Neuron (in vitro differentiated cells): Measurements from ENCODE around the gene PLEKHA4.
"Not testable (repeated sequence)": the region's sequence is repeated elsewhere in the genome, so short reads cannot be mapped to it uniquely, and the experiment has no call there.

Experiments
- H2AFZ ChIP-seq: one replicate; pipeline ENCODE4 v1.6.1; 2013; ENCODE audit warnings: low read depth, mild to moderate bottlenecking, inconsistent platforms, low read length, moderate library complexity
- H3K27me3 ChIP-seq: one replicate; pipeline ENCODE4 v1.6.1; 2013; ENCODE audit warnings: low read length; ENCODE audit not compliant: insufficient read depth
- H3K36me3 ChIP-seq: one replicate; pipeline ENCODE4 v1.6.1; 2013; ENCODE audit warnings: low read length; ENCODE audit not compliant: insufficient read depth
- H3K4me1 ChIP-seq: one replicate; pipeline ENCODE4 v1.6.1; 2013; ENCODE audit warnings: low read length; ENCODE audit not compliant: insufficient read depth
- H3K4me3 ChIP-seq: 2 replicates; pipeline ENCODE4 v1.5.1; 2013; ENCODE audit warnings: mild to moderate bottlenecking, low read length, moderate library complexity
- H3K9me3 ChIP-seq: one replicate; pipeline ENCODE4 v1.6.1; 2013; ENCODE audit warnings: low read length

Gene PLEKHA4

DNA sequence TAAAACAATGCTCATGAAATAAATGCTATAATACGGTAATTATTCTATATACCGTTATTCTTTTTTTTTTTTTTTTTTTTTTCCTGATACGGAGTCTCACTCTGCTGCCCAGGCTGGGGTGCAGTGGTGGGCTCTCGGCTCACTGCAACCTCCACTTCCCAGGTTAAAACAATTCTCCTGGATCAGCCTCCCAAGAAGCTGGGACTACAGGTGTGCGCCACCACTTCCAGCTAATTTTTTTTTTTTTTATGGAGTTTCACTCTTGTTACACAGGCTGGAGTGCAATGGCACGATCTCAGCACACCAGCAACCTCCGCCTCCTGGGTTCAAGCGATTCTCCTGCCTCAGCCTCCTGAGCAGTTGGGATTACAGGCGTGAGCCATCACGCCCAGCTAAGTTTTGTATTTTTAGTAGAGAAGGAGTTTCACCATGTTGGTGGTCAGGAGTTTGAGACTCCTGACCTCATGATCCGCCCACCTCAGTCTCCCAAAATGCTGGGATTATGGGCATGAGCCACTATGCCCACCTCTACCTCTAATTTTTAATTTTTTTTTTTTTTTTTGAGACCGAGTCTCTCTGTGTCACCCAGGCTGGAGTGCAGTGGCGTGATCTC is 10.7 kb upstream of the PLEKHA4 start:
- Histone ChIP-seq H3K27me3 (no peaks in the 10 kb centered on the region), H3K4me3 (no peak overlapping the region), H2AFZ (no peak overlapping the region), H3K4me1 (peaks cover 26% of the 10 kb centered on the region), H3K9me3 (peaks cover 4% of the 10 kb centered on the region), H3K36me3 (peaks cover 17% of the 10 kb centered on the region)

DNA sequence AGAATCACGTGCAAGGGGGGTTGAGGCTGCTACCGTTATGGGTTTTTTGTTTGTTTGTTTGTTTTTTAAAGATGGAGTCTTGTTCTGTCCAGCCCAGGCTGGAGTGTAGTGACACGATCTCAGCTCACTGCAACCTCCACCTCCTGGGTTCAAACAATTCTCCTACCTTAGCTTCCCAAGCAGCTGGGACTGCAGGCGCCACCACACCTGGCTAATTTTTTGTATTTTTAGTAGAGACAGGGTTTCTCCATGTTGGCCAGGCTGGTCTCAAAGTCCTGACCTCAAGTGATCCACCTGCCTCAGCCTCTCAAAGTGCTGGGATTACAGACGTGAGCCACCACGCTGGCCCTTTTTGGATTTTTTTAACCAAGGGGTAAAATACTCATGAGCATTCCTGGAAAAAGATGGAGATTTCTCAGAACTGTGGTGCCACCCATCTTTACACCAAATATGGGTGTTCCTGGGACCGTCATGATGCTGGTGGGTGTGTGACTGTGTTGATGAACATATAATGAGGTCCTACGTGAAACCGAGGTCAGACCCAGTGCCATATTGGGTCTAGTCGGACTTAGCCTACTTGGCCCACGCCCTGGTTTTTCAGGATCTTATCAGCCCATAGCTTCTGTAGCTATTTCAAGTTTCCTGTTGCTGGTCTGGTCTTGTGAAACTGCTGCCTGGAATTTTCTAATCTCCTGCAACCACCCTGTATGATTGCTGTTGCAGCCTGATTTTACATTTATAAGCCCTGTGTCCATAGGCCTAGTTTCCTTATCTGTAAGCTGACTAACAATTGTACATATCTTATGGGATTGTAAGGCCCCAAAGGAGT is 10.0 kb upstream of the PLEKHA4 start:
- Histone ChIP-seq H3K27me3 (no peaks in the 10 kb centered on the region), H3K9me3 (peaks cover 4% of the 10 kb centered on the region), H3K4me1 (peaks cover 33% of the 10 kb centered on the region), H3K36me3 (peaks cover 23% of the 10 kb centered on the region), H2AFZ (no peak overlapping the region), H3K4me3 (no peak overlapping the region)

DNA sequence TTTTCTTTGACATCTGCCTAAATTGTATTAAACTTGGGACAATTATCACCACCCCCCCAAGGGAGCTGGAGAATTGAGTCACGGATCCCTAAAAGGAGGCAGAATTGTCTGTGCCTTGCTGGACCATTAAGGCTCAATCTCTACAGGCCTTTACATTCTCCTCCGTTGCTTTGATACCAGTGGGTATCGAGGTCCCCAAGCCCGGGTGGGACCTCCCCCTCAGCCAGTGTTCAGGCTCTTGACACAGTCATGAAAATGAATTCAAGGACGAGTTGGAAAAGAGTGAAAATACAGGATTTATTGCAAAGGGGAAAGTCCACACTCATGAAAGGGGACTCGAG is 9.4 kb upstream of the PLEKHA4 start:
- Histone ChIP-seq H3K27me3 (no peaks in the 10 kb centered on the region), H3K36me3 (peaks cover 25% of the 10 kb centered on the region), H3K9me3 (peaks cover 4% of the 10 kb centered on the region), H3K4me3 (no peak overlapping the region), H3K4me1 (peaks cover 37% of the 10 kb centered on the region), H2AFZ (no peak overlapping the region)

DNA sequence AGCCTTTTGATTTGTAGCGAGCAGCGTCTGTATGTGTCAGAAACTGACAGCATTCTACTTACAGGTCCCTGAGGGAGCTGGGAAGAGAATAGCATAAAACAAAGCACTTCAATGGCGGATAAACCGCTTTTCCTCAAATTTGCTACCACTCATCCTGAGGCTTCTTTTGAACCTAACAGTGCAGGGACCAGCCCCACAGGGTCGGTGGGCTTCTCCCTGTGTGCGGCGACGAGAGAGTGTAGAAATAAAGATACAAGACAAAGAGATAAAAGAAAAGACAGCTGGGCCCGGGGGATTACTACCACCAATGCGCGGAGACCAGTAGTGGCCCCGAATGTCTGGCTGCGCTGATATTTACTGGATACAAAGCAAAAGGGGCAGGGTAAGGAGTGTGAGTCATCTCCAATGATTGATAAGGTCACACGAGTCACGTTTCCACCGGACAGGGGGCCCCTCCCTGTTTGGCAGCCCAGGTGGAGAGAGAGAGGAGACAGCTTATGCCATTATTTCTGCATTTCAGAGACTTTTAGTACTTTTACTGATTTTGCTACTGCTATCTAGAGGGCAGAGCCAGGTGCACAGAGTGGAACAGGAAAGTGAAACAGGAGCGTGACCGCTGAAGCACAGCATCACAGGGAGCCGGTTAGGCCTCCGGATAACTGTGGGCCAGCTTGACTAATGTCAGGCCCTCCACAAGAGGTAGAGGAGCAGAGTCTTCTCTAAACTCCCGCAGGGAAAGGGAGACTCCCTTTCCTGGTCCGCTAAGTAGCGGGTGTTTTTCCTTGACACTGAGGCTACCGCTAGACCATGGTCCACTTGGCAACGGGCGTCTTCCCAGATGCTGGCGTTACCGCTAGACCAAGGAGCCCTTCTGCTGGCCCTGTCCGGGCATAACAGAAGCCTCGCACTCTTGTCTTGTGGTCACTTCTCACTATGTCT is 7.9 kb upstream of the PLEKHA4 start:
- peaks cover 25% of the 10 kb centered on the region for H3K36me3 ChIP-seq
- peaks cover 40% of the 10 kb centered on the region for H3K4me1 ChIP-seq
- H2AFZ ChIP-seq, H3K27me3 ChIP-seq, H3K9me3 ChIP-seq: not testable (repeated sequence)
- peak overlapping the region; percentile 79 for H3K4me3 ChIP-seq

DNA sequence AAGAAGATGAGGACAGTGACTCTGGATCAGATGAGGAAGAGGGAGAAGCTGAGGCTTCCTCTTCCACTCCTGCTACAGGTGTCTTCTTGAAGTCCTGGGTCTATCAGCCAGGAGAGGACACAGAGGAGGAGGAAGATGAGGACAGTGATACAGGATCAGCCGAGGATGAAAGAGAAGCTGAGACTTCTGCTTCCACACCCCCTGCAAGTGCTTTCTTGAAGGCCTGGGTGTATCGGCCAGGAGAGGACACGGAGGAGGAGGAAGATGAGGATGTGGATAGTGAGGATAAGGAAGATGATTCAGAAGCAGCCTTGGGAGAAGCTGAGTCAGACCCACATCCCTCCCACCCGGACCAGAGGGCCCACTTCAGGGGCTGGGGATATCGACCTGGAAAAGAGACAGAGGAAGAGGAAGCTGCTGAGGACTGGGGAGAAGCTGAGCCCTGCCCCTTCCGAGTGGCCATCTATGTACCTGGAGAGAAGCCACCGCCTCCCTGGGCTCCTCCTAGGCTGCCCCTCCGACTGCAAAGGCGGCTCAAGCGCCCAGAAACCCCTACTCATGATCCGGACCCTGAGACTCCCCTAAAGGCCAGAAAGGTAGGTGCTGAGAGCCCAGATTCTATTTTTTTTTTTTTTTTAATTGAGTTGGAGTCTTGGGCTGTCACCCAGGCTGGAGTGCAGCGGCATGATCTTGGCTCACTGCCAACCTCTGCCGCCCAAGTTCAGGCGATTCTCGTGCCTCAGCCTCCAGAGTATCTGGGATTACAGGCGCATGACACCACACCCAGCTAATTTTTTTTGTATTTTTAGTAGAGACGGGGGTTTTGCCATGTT is 6.1 kb upstream of the PLEKHA4 start:
- no peaks in the 10 kb centered on the region for H3K9me3 ChIP-seq
- no peaks in the 10 kb centered on the region for H3K27me3 ChIP-seq
- peaks cover 25% of the 10 kb centered on the region for H3K36me3 ChIP-seq
- peaks cover 40% of the 10 kb centered on the region for H3K4me1 ChIP-seq
- no peak overlapping the region for H2AFZ ChIP-seq
- H3K4me3 ChIP-seq: peak overlapping the region; percentile 79

DNA sequence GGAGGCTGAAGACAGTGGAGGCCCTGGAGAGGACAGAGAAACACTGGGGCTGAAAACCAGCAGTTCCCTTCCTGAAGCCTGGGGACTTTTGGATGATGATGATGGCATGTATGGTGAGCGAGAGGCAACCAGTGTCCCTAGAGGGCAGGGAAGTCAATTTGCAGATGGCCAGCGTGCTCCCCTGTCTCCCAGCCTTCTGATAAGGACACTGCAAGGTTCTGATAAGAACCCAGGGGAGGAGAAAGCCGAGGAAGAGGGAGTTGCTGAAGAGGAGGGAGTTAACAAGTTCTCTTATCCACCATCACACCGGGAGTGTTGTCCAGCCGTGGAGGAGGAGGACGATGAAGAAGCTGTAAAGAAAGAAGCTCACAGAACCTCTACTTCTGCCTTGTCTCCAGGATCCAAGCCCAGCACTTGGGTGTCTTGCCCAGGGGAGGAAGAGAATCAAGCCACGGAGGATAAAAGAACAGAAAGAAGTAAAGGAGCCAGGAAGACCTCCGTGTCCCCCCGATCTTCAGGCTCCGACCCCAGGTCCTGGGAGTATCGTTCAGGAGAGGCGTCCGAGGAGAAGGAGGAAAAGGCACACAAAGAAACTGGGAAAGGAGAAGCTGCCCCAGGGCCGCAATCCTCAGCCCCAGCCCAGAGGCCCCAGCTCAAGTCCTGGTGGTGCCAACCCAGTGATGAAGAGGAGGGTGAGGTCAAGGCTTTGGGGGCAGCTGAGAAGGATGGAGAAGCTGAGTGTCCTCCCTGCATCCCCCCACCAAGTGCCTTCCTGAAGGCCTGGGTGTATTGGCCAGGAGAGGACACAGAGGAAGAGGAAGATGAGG is 5.3 kb upstream of the PLEKHA4 start:
- no peaks in the 10 kb centered on the region for H3K9me3 ChIP-seq
- H2AFZ ChIP-seq: no peak overlapping the region
- H3K4me3 ChIP-seq: peak overlapping the region; percentile 79
- H3K27me3 ChIP-seq: no peaks in the 10 kb centered on the region
- H3K36me3 ChIP-seq: peaks cover 23% of the 10 kb centered on the region
- H3K4me1 ChIP-seq: peaks cover 42% of the 10 kb centered on the region

DNA sequence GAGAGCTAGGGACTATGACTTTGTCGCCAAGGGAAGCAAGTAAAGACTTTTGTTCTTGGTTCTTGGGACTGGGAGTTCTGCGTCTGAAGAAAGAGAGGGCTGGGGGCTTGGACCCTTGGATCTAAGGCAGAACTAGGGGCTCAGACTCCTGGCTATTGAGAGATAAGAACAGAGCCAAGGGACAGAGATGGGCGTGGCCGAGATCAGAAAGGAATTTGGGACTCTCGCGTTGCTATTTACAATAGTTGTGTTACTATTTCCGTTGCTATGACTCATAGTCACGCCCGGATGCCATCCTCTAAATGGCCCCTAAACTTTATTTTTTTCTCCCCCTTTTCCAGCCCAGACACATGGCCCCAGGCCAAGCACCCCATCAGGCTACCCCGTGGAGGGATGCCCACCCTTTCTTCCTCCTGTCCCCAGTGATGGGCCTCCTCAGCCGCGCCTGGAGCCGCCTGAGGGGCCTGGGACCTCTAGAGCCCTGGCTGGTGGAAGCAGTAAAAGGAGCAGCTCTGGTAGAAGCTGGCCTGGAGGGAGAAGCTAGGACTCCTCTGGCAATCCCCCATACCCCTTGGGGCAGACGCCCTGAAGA is 4.6 kb upstream of the PLEKHA4 start:
- peaks cover 23% of the 10 kb centered on the region for H3K36me3 ChIP-seq
- no peaks in the 10 kb centered on the region for H3K9me3 ChIP-seq
- H3K27me3 ChIP-seq: no peaks in the 10 kb centered on the region
- peaks cover 49% of the 10 kb centered on the region for H3K4me1 ChIP-seq
- peak overlapping the region; percentile 6 for H2AFZ ChIP-seq
- peak overlapping the region; percentile 79 for H3K4me3 ChIP-seq

DNA sequence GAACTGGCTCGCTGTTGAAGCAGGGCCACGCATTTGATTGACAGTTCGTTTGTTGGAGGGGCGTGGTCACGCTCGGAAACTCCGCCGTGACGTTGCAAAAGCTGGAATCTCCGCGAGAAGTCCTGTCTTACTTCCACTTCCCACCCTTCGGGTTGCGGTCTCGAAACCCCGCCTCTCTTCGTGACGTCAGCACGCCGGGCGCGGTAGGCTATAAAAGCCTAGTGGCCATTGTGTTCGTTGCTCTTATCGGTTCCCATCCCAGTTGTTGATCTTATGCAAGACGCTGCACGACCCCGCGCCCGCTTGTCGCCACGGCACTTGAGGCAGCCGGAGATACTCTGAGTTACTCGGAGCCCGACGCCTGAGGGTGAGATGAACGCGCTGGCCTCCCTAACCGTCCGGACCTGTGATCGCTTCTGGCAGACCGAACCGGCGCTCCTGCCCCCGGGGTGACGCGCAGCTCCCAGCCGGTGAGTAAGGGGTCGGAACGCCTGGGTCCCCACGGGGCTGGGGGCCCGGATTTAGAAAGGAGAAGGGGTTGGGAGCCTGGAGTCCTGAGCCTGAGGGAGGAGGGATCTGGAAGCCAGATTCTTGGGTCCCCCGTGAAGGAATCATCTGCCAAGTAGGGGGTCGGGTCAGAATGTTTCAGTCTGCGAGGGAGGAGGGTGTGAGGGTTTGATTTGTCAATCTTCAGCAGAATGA is 3.9 kb upstream of the PLEKHA4 start, which contains the start of gene PPP1R15A:
TSS of gene PPP1R15A (plus strand) at position 240 of the 702 bp plus-strand sequence. CDS start 813 bp downstream, outside the sequence.
- Histone ChIP-seq H3K4me3 (peak within 1 kb of the TSS; percentile 79), H3K4me1 (peaks cover 55% of the 10 kb centered on the region), H2AFZ (peak within 1 kb of the TSS; percentile 6), H3K36me3 (peaks cover 23% of the 10 kb centered on the region), H3K9me3 (no peaks in the 10 kb centered on the region), H3K27me3 (no peaks in the 10 kb centered on the region)

DNA sequence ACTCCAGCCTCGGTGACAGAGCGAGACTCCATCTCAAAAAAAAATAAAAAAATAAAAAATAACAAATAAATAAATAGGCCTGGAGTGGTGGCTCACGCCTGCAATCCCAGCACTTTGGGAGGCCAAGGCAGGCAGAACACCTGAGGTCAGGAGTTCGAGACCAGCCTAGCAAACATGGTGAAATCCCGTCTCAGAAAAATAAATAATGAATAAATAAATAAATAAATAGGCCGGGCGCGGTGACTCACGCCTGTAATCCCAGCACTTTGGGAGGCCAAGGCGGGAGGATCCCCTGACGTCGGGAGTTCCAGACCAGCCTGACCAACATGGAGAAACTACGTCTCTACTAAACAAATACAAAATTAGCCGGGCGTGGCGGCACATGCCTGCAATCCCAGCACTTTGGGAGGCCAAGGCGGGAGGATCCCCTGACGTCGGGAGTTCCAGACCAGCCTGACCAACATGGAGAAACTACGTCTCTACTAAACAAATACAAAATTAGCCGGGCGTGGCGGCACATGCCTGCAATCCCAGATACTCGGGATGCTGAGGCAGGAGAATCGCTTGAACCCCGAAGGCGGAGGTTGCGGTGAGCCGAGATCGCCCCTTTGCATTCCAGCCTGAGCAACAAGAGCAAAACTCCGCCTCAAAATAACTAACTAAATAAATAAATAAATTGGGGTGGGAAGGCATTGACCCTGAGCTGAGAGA is 3.2 kb upstream of the PLEKHA4 start:
- peak overlapping the region; percentile 79 for H3K4me3 ChIP-seq
- not testable (repeated sequence) for H2AFZ ChIP-seq
- H3K4me1 ChIP-seq: peaks cover 61% of the 10 kb centered on the region

DNA sequence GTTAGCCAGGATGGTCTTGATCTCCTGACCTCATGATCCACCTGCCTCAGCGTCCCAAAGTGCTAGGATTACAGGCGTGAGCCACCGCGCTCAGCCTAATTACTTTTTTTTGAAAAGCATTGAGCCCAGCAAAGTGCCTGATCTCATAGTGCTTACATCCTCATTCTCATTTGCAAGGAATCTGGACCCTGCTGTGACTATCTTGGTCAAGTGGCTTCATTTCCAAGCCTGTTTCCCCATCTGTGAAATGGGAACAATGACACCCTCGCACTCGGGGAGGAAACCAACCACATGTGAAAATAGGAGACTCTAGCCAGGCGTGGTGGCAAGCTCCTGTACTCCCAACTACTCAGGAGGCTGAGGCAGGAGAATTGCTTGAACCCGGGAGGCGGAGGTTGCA is 1.6 kb upstream of the PLEKHA4 start:
- no peak overlapping the region for H2AFZ ChIP-seq
- H3K4me1 ChIP-seq: peaks cover 50% of the 10 kb centered on the region
- peaks cover 13% of the 10 kb centered on the region for H3K36me3 ChIP-seq
- H3K9me3 ChIP-seq: no peaks in the 10 kb centered on the region
- no peaks in the 10 kb centered on the region for H3K27me3 ChIP-seq
- no peak overlapping the region for H3K4me3 ChIP-seq

More for the DNA sequence above, 3.2 kb upstream of the PLEKHA4 start:
- H3K9me3 ChIP-seq, H3K27me3 ChIP-seq: not testable (repeated sequence)
- peaks cover 23% of the 10 kb centered on the region for H3K36me3 ChIP-seq

DNA sequence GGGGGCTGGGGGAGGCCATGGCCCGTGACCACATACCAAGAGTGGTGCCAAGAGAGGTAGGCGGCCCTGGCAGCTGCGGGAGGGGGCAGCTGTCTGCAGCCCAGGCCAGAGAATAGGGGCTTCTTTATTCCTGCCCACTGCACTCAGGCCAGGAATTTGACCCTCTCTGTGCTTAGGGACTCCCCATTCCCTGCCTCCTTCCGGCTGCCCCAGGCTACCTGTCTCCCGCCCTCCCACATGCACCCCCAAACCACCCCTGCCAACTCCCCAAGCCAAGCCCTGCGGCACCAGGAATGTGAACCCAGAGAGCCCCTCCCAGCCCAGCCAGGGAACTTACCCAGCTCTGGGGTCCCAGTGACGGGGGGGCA is 687 bp downstream of the PLEKHA4 start:
- Histone ChIP-seq H3K4me3 (no peak overlapping the region), H3K9me3 (peaks cover 3% of the 10 kb centered on the region), H2AFZ (peak overlapping the region; percentile 85), H3K4me1 (peaks cover 30% of the 10 kb centered on the region), H3K36me3 (peaks cover 3% of the 10 kb centered on the region), H3K27me3 (no peaks in the 10 kb centered on the region)
